Measurements from ENCODE around the gene GAS2L3. TPM values are rescaled to one million over a fixed set of nuclear protein-coding genes. Genes with fewer than 3 reads are reported as not detected.

Gene GAS2L3
- total RNA-seq, 1 experiment from 2014 or later, result 29.9 TPM

GRCh38 chr12:100643246-100643645 is 69.8 kb downstream of the GAS2L3 start:
- Mint-ChIP-seq H3K36me3 (ENCODE audit: insufficient read depth, unreplicated experiment) (no peaks in the 10 kb centered on the region), H3K9me3 (ENCODE audit: unreplicated experiment) (peaks cover 8% of the 10 kb centered on the region), H3K4me1 (ENCODE audit: insufficient read depth, unreplicated experiment) (no peaks in the 10 kb centered on the region), H3K27ac (ENCODE audit: low read depth, unreplicated experiment) (no peak overlapping the region), H3K27me3 (ENCODE audit: insufficient read depth, unreplicated experiment) (no peaks in the 10 kb centered on the region), H3K4me3 (ENCODE audit: unreplicated experiment) (no peak overlapping the region)
- ChIA-PET CTCF (interaction anchor here (0.6 kb wide), 1 partner anchor 62 kb away, joined by 4 read pairs; no protein-coding TSS in a partner anchor), POLR2A (interaction anchor here (0.6 kb wide), 1 partner anchor 44 kb away, joined by 3 read pairs; no protein-coding TSS in a partner anchor)
- no peak for DNase-seq (ENCODE audit: unreplicated experiment)
- intact Hi-C loops (cut with micrococcal nuclease), result no loop called here
- no TSS peak for BruUV-seq (replicated peaks)
- TF ChIP-seq CTCF (IDR thresholded peaks at IDR 0.05; ENCODE audit: unreplicated experiment), result no peak

- no peak for TF ChIP-seq CTCF (IDR thresholded peaks at IDR 0.05; ENCODE audit: unreplicated experiment)
- DNase-seq (ENCODE audit: unreplicated experiment), result no peak
- Mint-ChIP-seq H3K9me3 (ENCODE audit: unreplicated experiment) (peaks cover 8% of the 10 kb centered on the region), H3K4me1 (ENCODE audit: insufficient read depth, unreplicated experiment) (no peaks in the 10 kb centered on the region), H3K27me3 (ENCODE audit: insufficient read depth, unreplicated experiment) (no peaks in the 10 kb centered on the region), H3K27ac (ENCODE audit: low read depth, unreplicated experiment) (no peak overlapping the region), H3K4me3 (ENCODE audit: unreplicated experiment) (no peak overlapping the region), H3K36me3 (ENCODE audit: insufficient read depth, unreplicated experiment) (no peaks in the 10 kb centered on the region)
- CTCF ChIA-PET, result interaction anchor here (1.1 kb wide), 1 partner anchor 88 kb away, joined by 4 read pairs; no protein-coding TSS in a partner anchor
- BruUV-seq (replicated peaks), result no TSS peak
- intact Hi-C loops (cut with micrococcal nuclease), result no loop called here
- POLR2A ChIA-PET, result no interaction called here
These were observed 73.4 kb downstream of the GAS2L3 start for GRCh38 chr12:100646896-100647295.

GRCh38 chr12:100651108-100651507 is 77.6 kb downstream of the GAS2L3 start:
- Mint-ChIP-seq H3K4me1 (ENCODE audit: insufficient read depth, unreplicated experiment) (no peaks in the 10 kb centered on the region), H3K4me3 (ENCODE audit: unreplicated experiment) (no peak overlapping the region), H3K27me3 (ENCODE audit: insufficient read depth, unreplicated experiment) (no peaks in the 10 kb centered on the region), H3K27ac (ENCODE audit: low read depth, unreplicated experiment) (no peak overlapping the region), H3K9me3 (ENCODE audit: unreplicated experiment) (no peaks in the 10 kb centered on the region), H3K36me3 (ENCODE audit: insufficient read depth, unreplicated experiment) (no peaks in the 10 kb centered on the region)
- intact Hi-C loops (cut with micrococcal nuclease), result no loop called here
- ChIA-PET POLR2A (no interaction called here), CTCF (interaction anchor here (0.6 to 1.4 kb wide), 3 partner anchors 9 to 192 kb away, joined by 3 read pairs; no protein-coding TSS in a partner anchor)
- no peak for DNase-seq (ENCODE audit: unreplicated experiment)
- peak; percentile 46 for TF ChIP-seq CTCF (IDR thresholded peaks at IDR 0.05; ENCODE audit: unreplicated experiment)
- no TSS peak for BruUV-seq (replicated peaks)

- Mint-ChIP-seq H3K4me3 (ENCODE audit: unreplicated experiment) (no peak overlapping the region), H3K4me1 (ENCODE audit: insufficient read depth, unreplicated experiment) (no peaks in the 10 kb centered on the region), H3K27me3 (ENCODE audit: insufficient read depth, unreplicated experiment) (no peaks in the 10 kb centered on the region), H3K9me3 (ENCODE audit: unreplicated experiment) (no peaks in the 10 kb centered on the region), H3K27ac (ENCODE audit: low read depth, unreplicated experiment) (no peak overlapping the region), H3K36me3 (ENCODE audit: insufficient read depth, unreplicated experiment) (no peaks in the 10 kb centered on the region)
- CTCF ChIA-PET, result interaction anchor here (0.6 to 1.4 kb wide), 3 partner anchors 9 to 616 kb away, joined by 3 read pairs; no protein-coding TSS in a partner anchor
- DNase-seq (ENCODE audit: unreplicated experiment), result no peak
- BruUV-seq (replicated peaks), result no TSS peak
- no peak for TF ChIP-seq CTCF (IDR thresholded peaks at IDR 0.05; ENCODE audit: unreplicated experiment)
- intact Hi-C loops (cut with micrococcal nuclease), result no loop called here
- POLR2A ChIA-PET, result no interaction called here
These were observed 78.2 kb downstream of the GAS2L3 start for GRCh38 chr12:100651694-100652093.

All from MCF 10A (cell line).